Globus pallidus (tissue), 1 donor: Measurements from ENCODE around the gene ACVR2B.

Source experiments
- DNase-seq: peaks from one replicate; pipeline ENCODE4 v3.0.0-alpha.2; 2015; ENCODE audit warnings: low spot score

The ACVR2B gene

GRCh38 chr3:38488949-38489348 is 35.3 kb downstream of the ACVR2B start:
- no peak for DNase-seq

- no peak for DNase-seq
These were observed 36.1 kb downstream of the ACVR2B start for GRCh38 chr3:38489766-38490165.

GRCh38 chr3:38490281-38491030 is 36.8 kb downstream of the ACVR2B start:
- no peak for DNase-seq

- DNase-seq = no peak
These were observed 37.5 kb downstream of the ACVR2B start for GRCh38 chr3:38491215-38491614.

GRCh38 chr3:38493031-38493430 is 39.3 kb downstream of the ACVR2B start:
- DNase-seq = no peak

- peak; percentile 93 for DNase-seq
These were observed 42.6 kb downstream of the ACVR2B start, which contains the start of gene EXOG for GRCh38 chr3:38496131-38496910. TSS of gene EXOG (plus strand) at chr3:38496340. CDS start at chr3:38496368, 28 bp downstream.

GRCh38 chr3:38497031-38497430 is 43.3 kb downstream of the ACVR2B start:
- DNase-seq = no peak

GRCh38 chr3:38500688-38501417 is 47.2 kb downstream of the ACVR2B start:
- DNase-seq = no peak

- no peak for DNase-seq
These were observed 53.4 kb downstream of the ACVR2B start for GRCh38 chr3:38507120-38507519.

GRCh38 chr3:38509732-38510131 is 56.0 kb downstream of the ACVR2B start:
- no peak for DNase-seq

- DNase-seq = no peak
These were observed 56.9 kb downstream of the ACVR2B start for GRCh38 chr3:38510631-38511030.

- no peak for DNase-seq
These were observed 57.9 kb downstream of the ACVR2B start for GRCh38 chr3:38511546-38511945.

- DNase-seq = no peak
These were observed 61.7 kb downstream of the ACVR2B start for GRCh38 chr3:38515367-38515766.

GRCh38 chr3:38516669-38517068 is 63.0 kb downstream of the ACVR2B start:
- no peak for DNase-seq

- no peak for DNase-seq
These were observed 65.3 kb downstream of the ACVR2B start for GRCh38 chr3:38519000-38519399.

- no peak for DNase-seq
These were observed 66.0 kb downstream of the ACVR2B start for GRCh38 chr3:38519651-38520050.

- peak; percentile 58 for DNase-seq
These were observed 67.8 kb downstream of the ACVR2B start for GRCh38 chr3:38521391-38521987.

- no peak for DNase-seq
These were observed 68.3 kb downstream of the ACVR2B start for GRCh38 chr3:38522002-38522401.

- no peak for DNase-seq
These were observed 70.5 kb downstream of the ACVR2B start for GRCh38 chr3:38524141-38524739.

GRCh38 chr3:38526792-38527191 is 73.1 kb downstream of the ACVR2B start:
- no peak for DNase-seq

- no peak for DNase-seq
These were observed 74.8 kb downstream of the ACVR2B start for GRCh38 chr3:38528457-38528856.

- no peak for DNase-seq
These were observed 78.8 kb downstream of the ACVR2B start for GRCh38 chr3:38532529-38532928.
